Renal cortical epithelial cell (primary cell): ENCODE results near the gene HES1. TPM values are rescaled to one million over a fixed set of nuclear protein-coding genes. Genes with fewer than 3 reads are reported as not detected.
"Not testable (repeated sequence)": the region's sequence is repeated elsewhere in the genome, so short reads cannot be mapped to it uniquely, and the experiment has no call there.

Experiments
- DNase-seq: peaks from one replicate; pipeline ENCODE4 v3.0.0-alpha.2; 2011; ENCODE audit warnings: low read depth
- total RNA-seq: library from RNA; depleted of rRNA; stranded (reverse); fragments of >200 nt; gene quantifications from 2 replicates; pipeline ENCODE4 v1.2.3, GENCODE V29; 2014

Gene HES1
- total RNA-seq, 1 donor from 2014 or later: 18.6 TPM

DNA sequence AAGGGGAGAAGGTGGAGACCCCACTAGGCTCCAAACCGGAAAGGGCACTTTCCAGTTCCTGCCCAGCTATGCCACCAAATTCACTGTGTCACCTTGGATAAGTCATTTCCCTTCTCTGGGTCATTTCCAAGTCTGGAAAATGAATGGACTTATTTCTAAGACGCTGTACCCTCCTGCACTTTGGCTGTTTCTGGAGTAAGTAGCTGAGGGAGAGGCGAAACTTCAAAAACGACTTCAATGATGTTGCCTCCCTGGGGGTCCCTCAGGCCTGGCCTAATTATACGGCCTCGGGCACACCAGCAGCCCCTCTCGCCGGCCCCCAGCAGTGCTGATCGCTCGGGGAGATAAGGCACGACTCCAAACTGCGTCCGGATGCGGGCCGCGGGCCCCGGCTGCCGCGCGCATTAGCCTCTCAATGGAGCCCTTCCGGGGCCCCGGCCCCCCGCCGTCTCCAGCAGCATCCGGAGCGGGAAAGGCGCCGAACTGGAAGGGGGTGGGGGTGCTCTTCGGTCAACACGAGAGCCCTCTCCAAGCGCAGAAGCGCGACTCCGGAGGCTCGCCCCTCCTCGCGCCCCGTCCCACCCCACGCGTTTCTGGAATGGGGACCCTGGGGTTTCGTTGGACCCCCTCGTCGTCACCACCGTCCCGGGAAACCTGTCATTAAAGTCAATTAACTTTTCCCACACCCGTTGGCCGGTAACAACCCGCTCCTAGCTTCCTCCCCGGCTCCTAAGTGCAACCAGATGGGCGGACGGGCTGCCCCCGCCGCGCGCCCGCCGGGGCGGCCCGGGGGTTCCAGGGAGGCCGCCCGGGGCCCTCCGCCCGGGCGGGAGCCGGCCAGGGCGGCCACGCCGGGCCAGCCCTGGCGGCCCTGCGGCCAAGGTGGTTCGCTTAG lies 4.8 kb downstream of the HES1 start:
- peak; percentile 60 for DNase-seq

DNA sequence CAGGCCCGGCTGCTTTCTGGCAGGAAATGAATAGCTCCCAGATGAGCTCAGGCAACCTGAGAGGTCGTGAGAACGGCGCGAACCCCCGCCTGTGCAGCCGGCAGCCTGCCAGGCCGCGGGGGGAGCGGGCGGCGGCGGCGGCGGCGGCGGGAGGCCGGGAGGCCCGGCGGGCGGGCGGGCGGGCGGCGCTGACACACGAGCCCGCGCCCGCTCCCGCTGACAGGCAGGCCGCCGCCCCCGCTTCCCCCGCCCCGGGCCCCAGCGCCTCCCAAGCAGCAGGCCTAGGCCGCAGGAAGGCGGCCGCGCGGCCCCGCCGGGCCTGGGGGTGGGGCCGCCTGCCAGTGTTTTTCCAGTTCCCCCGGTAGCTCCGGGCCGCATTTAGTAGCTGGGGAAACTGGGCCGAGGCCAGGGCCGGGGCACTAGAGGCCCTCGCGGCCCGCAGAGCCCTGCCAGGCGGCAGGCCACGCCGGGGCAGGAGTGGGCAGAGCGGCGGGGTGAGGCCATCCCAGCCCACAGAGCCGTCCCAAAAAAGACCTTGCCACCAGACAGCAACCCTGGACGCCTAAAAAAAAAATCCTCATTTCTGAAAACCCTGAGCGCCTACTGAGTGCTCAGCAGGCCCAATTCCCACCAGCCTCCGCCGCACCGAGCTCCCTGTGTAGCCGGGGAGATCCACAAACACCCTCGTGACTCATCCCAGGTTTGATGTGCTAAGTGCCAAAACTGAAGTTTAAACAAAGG lies 5.6 kb downstream of the HES1 start:
- DNase-seq: peak; percentile 92

DNA sequence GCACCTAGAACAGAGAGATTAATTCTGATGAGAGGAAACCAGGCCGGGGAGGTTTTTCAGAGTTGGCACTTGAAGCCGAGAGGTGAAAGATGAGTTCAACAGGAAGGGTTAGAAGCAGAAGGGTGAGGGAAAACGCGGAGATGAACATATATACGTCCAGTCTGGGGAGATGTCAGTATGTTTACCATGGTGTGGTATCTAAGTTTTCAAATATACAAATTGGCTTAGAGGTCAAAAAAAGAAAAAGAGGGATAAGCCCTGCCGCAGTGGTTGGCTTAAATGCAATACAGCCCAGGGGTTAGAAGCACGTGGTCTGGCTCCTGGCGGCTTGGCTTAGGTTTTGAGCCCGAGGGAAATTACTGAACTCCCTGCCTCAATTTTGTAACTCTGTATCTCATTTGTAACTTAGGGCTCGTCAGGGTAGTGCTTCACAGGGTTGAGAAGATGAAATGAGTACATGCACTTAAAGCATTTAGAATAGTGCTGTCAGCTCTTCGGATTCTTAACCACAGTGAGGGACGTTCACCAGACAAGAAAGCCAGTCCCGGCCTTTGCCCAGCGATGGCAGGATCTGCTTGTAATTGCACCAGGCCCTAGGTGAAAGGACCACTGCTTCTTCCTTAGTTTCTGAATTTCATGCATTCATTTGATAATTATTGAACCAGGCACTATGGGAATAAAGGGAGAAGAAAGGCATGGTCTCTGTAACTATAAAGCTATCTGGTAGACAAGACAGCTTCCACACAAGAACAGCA lies 6.4 kb downstream of the HES1 start:
- DNase-seq: no peak

DNA sequence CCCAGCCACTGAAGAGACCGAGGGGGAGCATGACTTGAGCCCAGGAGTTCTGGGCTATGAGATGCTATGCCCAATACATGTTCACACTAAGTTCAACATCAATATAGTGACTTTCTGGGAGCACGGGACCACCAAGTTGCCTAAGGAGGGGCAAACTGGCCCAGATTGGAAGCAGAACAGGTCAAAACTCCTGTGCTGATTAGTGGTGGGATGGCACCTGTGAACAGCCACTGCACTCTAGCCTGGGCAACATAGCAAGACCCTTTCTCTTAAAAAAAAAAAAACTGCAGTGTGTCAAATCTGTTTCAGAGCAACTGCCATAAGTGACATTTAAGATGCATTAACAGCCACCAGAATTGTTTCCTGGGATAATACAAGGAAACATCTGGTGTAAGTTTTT lies 9.8 kb downstream of the HES1 start:
- DNase-seq: no peak

DNA sequence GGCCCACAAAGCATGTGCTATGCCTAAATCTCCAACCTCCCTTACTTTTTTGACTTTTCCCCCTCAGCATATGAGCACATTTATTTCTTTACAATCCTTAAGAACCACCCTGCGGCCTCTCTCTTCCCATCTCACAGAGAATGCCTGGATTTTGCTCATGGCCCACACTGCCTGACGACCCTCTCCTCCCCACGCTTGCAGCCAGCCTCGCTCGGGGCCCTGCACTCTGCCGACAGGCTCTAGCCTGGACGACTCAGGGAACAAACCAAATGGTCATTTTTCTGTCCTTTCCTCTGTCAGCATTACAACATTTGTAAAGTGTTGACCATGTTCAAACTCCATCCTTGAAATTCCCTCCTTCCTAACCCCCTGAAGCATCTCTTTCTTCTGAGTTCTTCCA lies 11.7 kb downstream of the HES1 start:
- no peak for DNase-seq

DNA sequence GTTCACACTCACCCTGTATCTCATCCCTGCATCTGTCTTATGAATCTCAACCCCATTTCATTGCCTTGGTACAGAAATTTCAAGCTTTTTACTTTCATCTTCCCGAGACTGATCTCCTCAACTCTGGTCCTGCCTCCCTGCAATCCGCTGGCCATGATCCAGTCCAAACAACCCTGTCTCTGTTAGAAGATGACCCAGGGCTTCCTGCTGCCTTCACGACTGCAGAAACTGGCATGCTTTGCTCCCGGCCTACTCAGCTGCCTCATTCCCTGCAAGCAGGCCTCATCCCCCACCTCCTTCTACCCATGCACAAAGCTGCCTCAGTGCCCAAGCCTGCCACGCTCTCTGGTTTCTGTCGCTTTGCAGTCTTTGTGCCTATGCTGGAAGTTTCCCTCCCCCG lies 12.4 kb downstream of the HES1 start:
- peak; percentile 16 for DNase-seq

DNA sequence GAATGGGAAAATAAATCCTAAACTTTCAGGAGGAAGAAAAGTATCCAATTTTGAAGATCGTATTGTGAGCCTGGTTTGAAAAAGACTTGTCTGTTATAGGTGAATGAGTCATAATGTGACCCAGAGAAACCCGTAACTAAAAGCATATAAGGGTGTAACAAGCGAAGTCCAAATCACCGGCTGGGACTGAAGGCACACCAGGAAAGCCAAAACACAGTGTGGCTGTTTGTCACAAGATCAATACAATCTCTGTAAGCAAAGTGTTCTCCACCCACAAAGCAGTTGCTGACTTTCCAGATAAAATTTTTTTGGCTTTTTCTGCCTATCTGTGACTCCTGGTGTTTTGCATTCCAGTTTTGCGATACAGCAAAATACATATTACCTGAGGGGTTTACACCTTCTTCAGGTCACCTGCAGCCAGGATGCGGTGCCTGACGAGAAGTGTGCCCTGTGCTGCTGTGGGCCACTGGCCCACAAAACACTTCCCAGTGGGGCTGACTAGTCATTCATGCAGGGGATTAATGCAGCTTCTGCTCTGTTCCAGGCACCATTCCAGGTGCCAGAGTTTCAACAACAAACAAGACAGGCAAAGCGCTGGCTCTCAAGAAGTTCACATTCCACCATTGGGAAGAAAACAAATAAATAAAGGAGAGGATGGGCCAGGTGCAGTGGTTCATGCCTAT lies 14.4 kb downstream of the HES1 start:
- DNase-seq: no peak

DNA sequence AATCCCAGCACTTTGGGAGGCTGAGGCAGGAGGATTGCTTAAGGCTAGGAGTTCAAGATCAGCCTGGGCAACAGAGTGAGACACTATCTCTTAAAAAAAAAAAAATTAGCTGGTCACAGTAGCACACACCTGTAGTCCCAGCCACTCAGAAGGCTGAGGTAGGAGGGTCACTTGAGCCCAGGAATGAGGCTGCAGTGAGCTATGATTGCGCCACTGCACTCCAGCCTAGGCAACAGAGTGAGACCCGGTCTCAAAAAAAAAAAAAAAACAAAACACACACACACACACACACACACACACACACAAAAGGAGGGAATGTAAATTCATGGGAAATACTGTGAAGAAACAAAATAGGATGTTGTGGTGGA lies 15.0 kb downstream of the HES1 start:
- DNase-seq: not testable (repeated sequence)

DNA sequence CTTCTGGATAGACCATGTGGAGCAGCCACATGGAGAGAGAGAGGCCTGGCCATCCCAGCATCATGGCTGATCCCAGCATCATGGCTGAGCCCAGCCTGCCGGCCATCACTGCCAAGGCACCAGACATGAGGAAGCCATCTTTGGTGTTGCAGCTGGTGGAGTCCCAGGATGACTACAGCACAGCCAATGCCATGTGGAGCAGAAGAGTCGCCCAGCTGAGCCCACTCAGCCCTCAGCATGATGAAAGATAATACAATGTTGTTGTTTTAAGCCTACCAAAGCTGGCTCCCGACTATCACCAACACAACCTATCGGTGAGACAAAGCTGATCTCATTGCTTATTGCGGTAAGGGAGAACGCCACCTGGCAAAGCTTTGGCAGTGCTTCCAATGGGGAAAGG lies 18.4 kb downstream of the HES1 start:
- no peak for DNase-seq

DNA sequence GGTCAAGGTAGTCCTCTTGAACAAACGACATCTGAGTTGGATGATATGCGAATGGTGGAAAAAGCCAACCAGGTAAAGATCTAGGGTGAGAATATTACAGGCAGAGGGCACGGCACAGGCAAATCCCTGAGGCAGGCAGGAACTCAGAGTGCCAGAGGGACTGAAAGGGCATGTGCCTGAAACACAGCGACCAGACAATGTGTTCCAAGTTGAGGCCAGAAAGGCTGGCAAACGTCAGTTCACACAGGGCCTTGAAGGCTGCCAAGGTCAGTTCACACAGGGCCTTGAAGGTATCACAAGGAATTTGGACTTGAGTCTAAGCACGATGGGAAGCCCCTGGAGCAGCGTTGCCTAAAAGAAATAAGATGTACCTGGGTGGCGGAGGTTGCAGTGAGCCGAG lies 20.1 kb downstream of the HES1 start:
- DNase-seq: no peak

DNA sequence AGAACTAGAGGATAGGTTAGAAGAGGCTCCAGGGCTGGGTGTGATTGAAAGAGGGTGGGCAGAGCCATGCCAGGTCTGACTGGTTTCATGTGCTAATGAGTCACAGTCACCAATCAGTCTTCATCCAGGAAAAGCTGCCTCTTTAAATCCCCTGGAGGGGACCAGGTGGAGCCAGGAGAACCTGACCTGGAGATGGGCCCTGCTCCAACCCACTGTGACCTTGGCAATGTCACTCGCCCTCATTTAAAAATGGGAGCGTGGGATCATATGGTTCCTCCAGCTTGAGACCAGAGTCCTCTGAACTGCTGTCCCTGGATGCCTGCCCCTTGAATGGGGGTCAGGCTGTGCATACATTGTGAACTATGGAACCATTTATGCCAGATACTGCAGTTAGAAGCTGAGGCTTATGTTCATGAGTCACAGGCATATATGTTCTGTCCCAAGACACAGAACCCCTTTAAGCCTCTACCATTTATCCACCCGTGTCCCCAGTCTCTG lies 23.0 kb downstream of the HES1 start:
- peak; percentile 81 for DNase-seq

DNA sequence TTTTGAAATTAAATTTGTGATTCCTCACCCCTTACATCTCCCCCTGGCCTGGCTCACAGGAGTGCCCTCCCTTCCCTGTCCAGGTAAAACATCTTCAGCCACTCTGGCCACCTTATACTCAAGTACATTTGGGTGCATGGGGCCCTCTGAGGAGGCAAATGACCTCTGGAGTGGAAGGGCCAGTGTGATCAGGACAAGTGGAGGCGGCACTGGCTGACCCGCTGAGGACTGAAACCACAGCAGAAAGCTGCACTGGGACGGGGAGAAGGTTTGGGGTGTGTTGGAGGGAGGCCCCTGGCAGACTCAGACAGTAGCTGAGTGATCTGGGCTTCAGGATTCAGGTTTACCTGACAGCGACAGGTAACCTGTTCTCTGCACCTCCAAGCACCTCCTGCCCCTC lies 24.2 kb downstream of the HES1 start:
- DNase-seq: no peak

DNA sequence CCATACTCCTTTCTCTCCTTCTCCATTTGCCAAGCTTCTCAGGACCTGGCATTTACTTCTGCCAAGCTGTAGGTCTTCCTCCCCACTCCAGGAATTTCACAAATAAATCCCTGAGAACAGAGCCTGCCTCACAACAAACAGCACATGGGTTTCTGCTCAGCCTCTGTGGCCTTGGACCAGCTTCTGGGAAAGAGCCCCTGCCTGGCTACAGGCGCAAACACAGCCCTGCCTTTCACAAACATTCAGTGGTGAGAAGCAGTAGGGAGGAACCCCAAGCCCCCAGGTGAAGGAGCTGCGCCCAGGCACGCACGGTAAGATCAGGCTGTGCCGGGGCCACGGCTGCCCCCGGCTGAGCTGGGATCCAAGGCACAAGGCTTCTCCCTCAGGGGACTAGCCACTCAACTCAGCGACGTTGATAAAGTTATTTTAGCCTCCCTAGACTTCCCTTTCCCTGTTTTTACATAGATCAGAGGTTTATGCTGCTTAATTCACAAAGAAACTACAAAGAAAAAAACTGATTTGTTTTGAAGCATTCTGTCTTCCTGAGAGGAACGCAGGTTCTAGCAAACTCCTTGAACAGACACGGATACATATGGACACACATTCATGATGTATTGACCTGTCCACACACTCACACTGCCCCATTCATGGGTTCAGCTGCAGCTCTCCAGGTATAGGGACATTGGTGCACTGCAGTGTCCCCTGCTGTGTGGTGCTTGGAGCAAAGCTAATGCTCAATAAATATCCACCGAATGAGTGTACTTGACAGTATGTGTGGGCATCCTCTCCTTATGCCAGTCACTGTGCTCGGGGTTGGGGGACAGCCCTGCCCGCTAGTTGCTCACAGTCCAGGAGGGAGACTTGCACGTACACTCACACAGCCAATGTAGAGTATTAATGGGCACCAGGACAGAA lies 25.4 kb downstream of the HES1 start:
- DNase-seq: no peak

DNA sequence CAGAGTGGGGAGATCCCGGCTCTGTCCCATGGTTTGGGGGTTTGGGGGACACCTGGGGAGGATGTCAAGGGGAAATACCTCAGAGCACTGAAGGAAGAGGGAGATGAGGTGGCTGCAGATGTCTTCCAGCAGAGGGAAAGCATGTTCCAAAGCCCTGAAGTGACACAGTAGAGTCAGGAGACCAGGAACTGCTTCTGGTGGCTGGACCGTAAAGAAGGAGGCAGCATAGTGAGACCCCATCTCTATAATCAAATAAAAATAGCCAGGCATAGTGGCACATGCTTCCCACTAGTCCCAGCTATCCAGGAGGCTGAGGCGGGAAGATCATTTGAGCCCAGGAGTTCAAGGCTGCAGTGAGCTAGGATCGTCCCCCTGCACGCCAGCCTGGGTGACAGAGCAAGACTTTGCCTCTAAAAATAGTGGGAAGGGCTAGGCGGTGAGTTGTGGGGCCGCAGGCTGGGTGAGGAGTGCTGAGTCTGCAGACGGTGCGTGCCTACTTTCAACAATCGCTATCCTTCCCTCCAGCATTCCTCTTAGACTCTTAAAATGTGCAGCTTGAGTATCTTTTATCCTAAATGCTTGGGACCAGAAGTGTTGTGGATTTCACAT lies 26.2 kb downstream of the HES1 start:
- DNase-seq: no peak

DNA sequence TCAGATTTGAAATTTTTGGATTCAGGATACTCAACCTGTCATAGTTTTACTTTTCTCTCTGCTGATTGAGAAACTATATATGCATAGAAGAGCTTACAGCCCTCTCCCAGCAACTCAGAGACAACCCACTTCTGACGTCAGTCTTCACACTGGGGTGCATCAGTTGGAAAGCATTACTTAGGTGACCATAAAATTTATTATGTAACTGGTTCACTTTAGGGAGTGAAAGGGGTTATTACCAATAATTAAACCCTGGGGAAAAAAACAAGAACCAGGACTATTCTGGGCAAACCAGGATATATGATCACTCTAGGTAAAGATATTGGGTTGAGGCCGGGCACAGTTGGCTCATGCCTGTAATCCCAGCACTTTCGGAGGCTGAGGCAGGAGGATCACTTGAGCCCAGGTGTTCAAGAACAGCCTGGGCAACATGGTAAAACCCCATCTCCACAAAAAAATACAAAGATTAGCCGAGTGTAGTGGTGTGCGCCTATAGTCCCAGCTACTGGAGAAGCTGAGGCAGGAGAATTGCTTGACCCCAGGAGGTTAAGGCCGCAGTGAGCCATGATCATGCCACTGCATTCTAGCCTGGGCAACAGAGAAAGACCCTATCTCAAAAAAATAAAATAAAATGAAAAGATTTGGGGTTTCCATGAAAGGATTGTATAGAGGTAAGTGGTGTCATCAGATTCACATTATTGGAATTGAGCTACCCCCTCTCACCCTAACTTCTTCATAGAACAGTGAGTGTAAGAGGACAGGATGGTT lies 27.1 kb downstream of the HES1 start:
- DNase-seq: no peak

DNA sequence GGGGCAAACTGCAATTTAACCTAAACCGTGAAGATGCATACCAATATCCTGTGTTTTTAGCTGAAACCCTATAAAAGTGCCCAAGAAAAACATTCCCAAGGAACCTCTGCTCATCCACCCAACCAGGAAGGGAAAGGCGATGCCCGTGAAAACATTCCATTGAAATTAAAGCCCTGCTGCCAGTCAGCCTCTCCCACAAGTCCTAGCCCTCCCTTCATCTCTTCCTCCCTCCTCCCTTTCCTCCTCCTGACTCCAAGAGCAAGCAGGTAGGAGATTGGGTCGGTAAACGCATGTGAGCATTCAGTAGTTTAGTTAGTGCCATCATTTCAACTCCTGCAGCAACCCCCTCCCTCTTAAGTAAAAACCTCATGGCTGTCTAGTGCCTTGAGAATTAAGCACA lies 27.7 kb downstream of the HES1 start:
- no peak for DNase-seq

DNA sequence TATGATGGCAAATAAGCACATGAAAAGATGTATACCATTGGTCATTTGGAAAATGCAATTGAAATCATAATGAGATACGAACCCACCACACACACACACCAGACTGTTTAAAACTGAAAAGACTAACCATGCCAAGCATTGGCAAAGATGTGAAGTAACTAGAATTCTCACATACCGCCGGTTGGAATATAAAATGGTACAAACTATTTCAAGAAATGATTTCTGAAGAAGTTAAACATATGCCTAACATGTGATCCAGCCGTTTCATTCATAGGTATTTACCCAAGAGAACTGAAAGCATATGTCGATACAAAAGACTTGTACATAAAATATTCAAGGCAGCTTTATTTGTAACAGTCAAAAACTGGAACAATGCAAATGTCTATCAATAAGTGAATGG lies 28.9 kb downstream of the HES1 start:
- no peak for DNase-seq

DNA sequence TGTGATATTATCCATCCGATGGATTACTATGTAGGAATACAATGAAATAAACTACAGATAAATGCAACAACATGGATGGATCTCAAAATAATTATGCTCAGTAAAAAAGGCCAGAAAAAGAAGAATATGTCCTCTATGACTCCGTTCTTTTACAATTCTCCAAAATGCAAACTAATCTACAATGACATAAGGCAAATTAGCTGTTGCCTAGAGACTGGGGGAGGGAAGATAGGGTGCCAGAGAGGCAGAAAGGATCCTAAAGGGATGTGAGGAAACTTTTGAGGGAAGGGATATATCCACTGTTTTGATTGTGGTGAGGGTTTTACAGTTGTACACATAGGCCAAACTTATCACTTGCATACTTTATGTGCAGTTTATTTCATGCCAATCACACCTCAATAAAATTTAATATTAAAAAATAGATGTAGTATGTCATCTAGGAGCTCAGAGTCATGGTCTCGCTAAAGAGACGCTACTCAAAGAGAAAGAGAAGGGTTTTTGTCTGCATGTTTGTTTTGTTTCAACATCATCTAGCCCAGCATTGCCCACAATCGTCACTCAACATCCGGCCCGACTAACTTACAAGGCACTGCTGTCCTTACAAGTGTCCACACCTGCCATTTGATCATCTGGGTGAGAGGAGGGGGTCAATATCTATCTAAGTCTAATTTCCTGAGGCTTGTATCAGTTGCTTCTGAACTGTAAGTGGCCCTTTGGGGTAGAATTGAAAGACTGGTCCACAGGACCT lies 29.5 kb downstream of the HES1 start:
- DNase-seq: no peak
